Activated T-helper 1 cell treated with anti-CD3 and anti-CD28 coated beads, Interleukin-12 subunit alpha, Interleukin-12 subunit beta, Interleukin-2, Interleukin-4 antibody, amounts not matched to agents 30 ng/mL and 10 ng/mL and 1 ng/mL, durations not matched to agents 14 hours and 24 hours and 36 hours (primary cell): ENCODE results near the gene VAC14. TPM values are rescaled to one million over a fixed set of nuclear protein-coding genes. Genes with fewer than 3 reads are reported as not detected.

ENCODE experiments used
- DNase-seq: peaks from one replicate; pipeline ENCODE4 v3.0.0; 2021; ENCODE audit warnings: low spot score
- H3K27ac Mint-ChIP-seq: one replicate; pipeline ENCODE4 v1.8.0; 2021; ENCODE audit warnings: mild to moderate bottlenecking, mixed read lengths
- H3K27me3 Mint-ChIP-seq: one replicate; pipeline ENCODE4 v1.8.0; 2022; ENCODE audit warnings: mild to moderate bottlenecking, moderate library complexity, mixed read lengths; ENCODE audit not compliant: insufficient read depth
- H3K36me3 Mint-ChIP-seq: one replicate; pipeline ENCODE4 v1.8.0; 2021; ENCODE audit warnings: low read depth, mixed read lengths
- H3K4me1 Mint-ChIP-seq: one replicate; pipeline ENCODE4 v1.8.0; 2021; ENCODE audit warnings: low read depth, mixed read lengths
- H3K4me3 Mint-ChIP-seq: one replicate; pipeline ENCODE4 v1.8.0; 2021; ENCODE audit warnings: mild to moderate bottlenecking, moderate library complexity, mixed read lengths
- H3K9me3 Mint-ChIP-seq: one replicate; pipeline ENCODE4 v1.8.0; 2021; ENCODE audit warnings: mixed read lengths
- intact Hi-C: fragments of 100-400 bp; cut with micrococcal nuclease; formaldehyde crosslinking; loops from one replicate; pipeline ENCODE4 v1.15.1; 2024
- total RNA-seq: library from RNA; stranded (reverse); gene quantifications from 2 replicates; pipeline ENCODE4 v1.2.3, GENCODE V29; 2022

VAC14 gene
- total RNA-seq, 1 donor from 2014 or later, result 37.5 TPM

- H3K9me3 Mint-ChIP-seq, result no peaks in the 10 kb centered on the region
- intact Hi-C loops, result no loop called here
- no peaks in the 10 kb centered on the region for H3K27me3 Mint-ChIP-seq
- no peak for DNase-seq
- H3K4me3 Mint-ChIP-seq, result no peak overlapping the region
- peaks cover 3% of the 10 kb centered on the region for H3K36me3 Mint-ChIP-seq
- peaks cover 9% of the 10 kb centered on the region for H3K4me1 Mint-ChIP-seq
- no peak overlapping the region for H3K27ac Mint-ChIP-seq
Observed at GRCh38 chr16:70767377-70768202, 33.4 kb downstream of the VAC14 start.

GRCh38 chr16:70766658-70767057 lies 34.3 kb downstream of the VAC14 start:
- intact Hi-C loops, result no loop called here
- H3K27ac Mint-ChIP-seq, result no peak overlapping the region
- no peaks in the 10 kb centered on the region for H3K27me3 Mint-ChIP-seq
- DNase-seq, result no peak
- no peak overlapping the region for H3K4me3 Mint-ChIP-seq
- no peaks in the 10 kb centered on the region for H3K36me3 Mint-ChIP-seq
- no peaks in the 10 kb centered on the region for H3K9me3 Mint-ChIP-seq
- H3K4me1 Mint-ChIP-seq, result peaks cover 9% of the 10 kb centered on the region

- Mint-ChIP-seq H3K4me1 (peaks cover 8% of the 10 kb centered on the region), H3K36me3 (no peaks in the 10 kb centered on the region), H3K4me3 (no peak overlapping the region), H3K27ac (no peak overlapping the region), H3K27me3 (no peaks in the 10 kb centered on the region), H3K9me3 (no peaks in the 10 kb centered on the region)
- DNase-seq, result no peak
- intact Hi-C loops, result no loop called here
Observed at GRCh38 chr16:70766176-70766575, 34.8 kb downstream of the VAC14 start.

GRCh38 chr16:70765491-70765890 lies 35.5 kb downstream of the VAC14 start:
- H3K27ac Mint-ChIP-seq, result no peak overlapping the region
- intact Hi-C loops, result no loop called here
- H3K27me3 Mint-ChIP-seq, result no peaks in the 10 kb centered on the region
- no peaks in the 10 kb centered on the region for H3K9me3 Mint-ChIP-seq
- no peak for DNase-seq
- H3K4me3 Mint-ChIP-seq, result no peak overlapping the region
- H3K36me3 Mint-ChIP-seq, result peaks cover 3% of the 10 kb centered on the region
- peaks cover under 1% of the 10 kb centered on the region for H3K4me1 Mint-ChIP-seq

GRCh38 chr16:70764632-70765031 lies 36.3 kb downstream of the VAC14 start:
- Mint-ChIP-seq H3K27ac (no peak overlapping the region), H3K36me3 (peaks cover 4% of the 10 kb centered on the region), H3K27me3 (no peaks in the 10 kb centered on the region), H3K9me3 (no peaks in the 10 kb centered on the region), H3K4me3 (no peak overlapping the region), H3K4me1 (no peaks in the 10 kb centered on the region)
- intact Hi-C loops, result no loop called here
- no peak for DNase-seq

- no peak for DNase-seq
- intact Hi-C loops, result no loop called here
- H3K9me3 Mint-ChIP-seq, result no peaks in the 10 kb centered on the region
- H3K27ac Mint-ChIP-seq, result no peak overlapping the region
- H3K4me3 Mint-ChIP-seq, result no peak overlapping the region
- H3K36me3 Mint-ChIP-seq, result peaks cover 7% of the 10 kb centered on the region
- no peaks in the 10 kb centered on the region for H3K27me3 Mint-ChIP-seq
- H3K4me1 Mint-ChIP-seq, result no peaks in the 10 kb centered on the region
Observed at GRCh38 chr16:70760221-70760620, 40.7 kb downstream of the VAC14 start.

GRCh38 chr16:70759666-70760065 lies 41.3 kb downstream of the VAC14 start:
- no peaks in the 10 kb centered on the region for H3K9me3 Mint-ChIP-seq
- H3K4me3 Mint-ChIP-seq, result no peak overlapping the region
- peaks cover 7% of the 10 kb centered on the region for H3K36me3 Mint-ChIP-seq
- H3K4me1 Mint-ChIP-seq, result no peaks in the 10 kb centered on the region
- intact Hi-C loops, result no loop called here
- no peak overlapping the region for H3K27ac Mint-ChIP-seq
- no peaks in the 10 kb centered on the region for H3K27me3 Mint-ChIP-seq
- no peak for DNase-seq

GRCh38 chr16:70758786-70759185 lies 42.2 kb downstream of the VAC14 start:
- Mint-ChIP-seq H3K4me3 (no peak overlapping the region), H3K4me1 (no peaks in the 10 kb centered on the region), H3K27ac (peak overlapping the region; percentile 5), H3K36me3 (peaks cover 7% of the 10 kb centered on the region), H3K9me3 (no peaks in the 10 kb centered on the region), H3K27me3 (no peaks in the 10 kb centered on the region)
- no peak for DNase-seq
- intact Hi-C loops, result no loop called here

- Mint-ChIP-seq H3K27ac (no peak overlapping the region), H3K4me1 (no peaks in the 10 kb centered on the region), H3K36me3 (peaks cover 7% of the 10 kb centered on the region), H3K4me3 (no peak overlapping the region), H3K27me3 (no peaks in the 10 kb centered on the region), H3K9me3 (no peaks in the 10 kb centered on the region)
- intact Hi-C loops, result no loop called here
- DNase-seq, result no peak
Observed at GRCh38 chr16:70757183-70757582, 43.8 kb downstream of the VAC14 start.

- intact Hi-C loops, result no loop called here
- no peaks in the 10 kb centered on the region for H3K27me3 Mint-ChIP-seq
- no peak overlapping the region for H3K4me3 Mint-ChIP-seq
- DNase-seq, result no peak
- H3K4me1 Mint-ChIP-seq, result peaks cover 5% of the 10 kb centered on the region
- H3K27ac Mint-ChIP-seq, result peak overlapping the region; percentile 38
- H3K9me3 Mint-ChIP-seq, result no peaks in the 10 kb centered on the region
- H3K36me3 Mint-ChIP-seq, result peaks cover 7% of the 10 kb centered on the region
Observed at GRCh38 chr16:70756071-70756470, 44.9 kb downstream of the VAC14 start.

GRCh38 chr16:70754851-70755600 lies 45.9 kb downstream of the VAC14 start:
- intact Hi-C loops, result no loop called here

GRCh38 chr16:70754371-70754770 lies 46.6 kb downstream of the VAC14 start:
- peaks cover 16% of the 10 kb centered on the region for H3K4me1 Mint-ChIP-seq
- no peaks in the 10 kb centered on the region for H3K9me3 Mint-ChIP-seq
- intact Hi-C loops, result no loop called here
- no peak overlapping the region for H3K27ac Mint-ChIP-seq
- DNase-seq, result no peak
- no peaks in the 10 kb centered on the region for H3K27me3 Mint-ChIP-seq
- peaks cover 3% of the 10 kb centered on the region for H3K36me3 Mint-ChIP-seq
- H3K4me3 Mint-ChIP-seq, result no peak overlapping the region

More at GRCh38 chr16:70754851-70755600, 45.9 kb downstream of the VAC14 start:
- peaks cover 15% of the 10 kb centered on the region for H3K4me1 Mint-ChIP-seq
- no peak overlapping the region for H3K27ac Mint-ChIP-seq
- H3K27me3 Mint-ChIP-seq, result no peaks in the 10 kb centered on the region
- no peak for DNase-seq
- no peaks in the 10 kb centered on the region for H3K9me3 Mint-ChIP-seq
- peaks cover 3% of the 10 kb centered on the region for H3K36me3 Mint-ChIP-seq
- H3K4me3 Mint-ChIP-seq, result no peak overlapping the region

GRCh38 chr16:70753694-70754325 lies 47.1 kb downstream of the VAC14 start:
- DNase-seq, result no peak
- intact Hi-C loops, result no loop called here
- Mint-ChIP-seq H3K27ac (no peak overlapping the region), H3K36me3 (peaks cover 3% of the 10 kb centered on the region), H3K4me3 (no peak overlapping the region), H3K27me3 (no peaks in the 10 kb centered on the region), H3K9me3 (no peaks in the 10 kb centered on the region), H3K4me1 (peaks cover 16% of the 10 kb centered on the region)
